Skeletal muscle tissue (tissue), 4 donors: Measurements from ENCODE around the gene ADGRV1. TPM values are rescaled to one million over a fixed set of nuclear protein-coding genes. Genes with fewer than 3 reads are reported as not detected.

Experiments
- H3K27ac ChIP-seq: one replicate; pipeline ENCODE4 v1.7.0; 2013; ENCODE audit warnings: mild to moderate bottlenecking, low read depth, low read length, inconsistent platforms
- H3K27me3 ChIP-seq, 3 donors: one replicate each; pipeline ENCODE4 v1.7.0; 2013; ENCODE audit warnings: low read length in 3 of 3; ENCODE audit not compliant: control insufficient read depth in 3 of 3, insufficient read depth in 3 of 3
- H3K36me3 ChIP-seq, 3 donors: one replicate each; pipeline ENCODE4 v1.7.0; 2013; ENCODE audit warnings: low read length in 3 of 3; ENCODE audit not compliant: control insufficient read depth in 3 of 3, insufficient read depth in 3 of 3
- H3K4me1 ChIP-seq, 3 donors: one replicate each; pipeline ENCODE4 v1.7.0; 2013; ENCODE audit warnings: low read length in 3 of 3, mild to moderate bottlenecking in 3 of 3; ENCODE audit not compliant: control insufficient read depth in 3 of 3, insufficient read depth in 3 of 3
- H3K4me3 ChIP-seq, 3 donors: one replicate each; pipeline ENCODE4 v1.7.0; 2013; ENCODE audit warnings: low read length in 3 of 3
- H3K9ac ChIP-seq, 3 donors: one replicate each; pipeline ENCODE4 v1.7.0; 2013; ENCODE audit warnings: low read length in 3 of 3, mild to moderate bottlenecking in 3 of 3, moderate library complexity in 2 of 3, low read depth in 1 of 3
- H3K9me3 ChIP-seq, 3 donors: one replicate each; pipeline ENCODE4 v1.7.0; 2013; ENCODE audit warnings: low read length in 3 of 3; ENCODE audit not compliant: control insufficient read depth in 3 of 3
- total RNA-seq: library from RNA; depleted of rRNA; stranded (reverse); fragments of >200 nt; gene quantifications from one replicate; pipeline ENCODE4 v1.2.3, GENCODE V29; 2014
- donor health status: Osteomylitis.

The ADGRV1 gene
- total RNA-seq, 1 donor from 2014 or later, result 2.6 TPM

- H3K27ac ChIP-seq, result no peak overlapping the region
- no peaks in the 10 kb centered on the region for H3K9me3 ChIP-seq
- no peaks in the 10 kb centered on the region for H3K27me3 ChIP-seq
- no peak overlapping the region for H3K9ac ChIP-seq
- H3K4me3 ChIP-seq, result no peak overlapping the region
- H3K36me3 ChIP-seq, result no peaks in the 10 kb centered on the region
- H3K4me1 ChIP-seq, result no peaks in the 10 kb centered on the region
Observed at GRCh38 chr5:90637731-90638130, 79.1 kb downstream of the ADGRV1 start.

- Histone ChIP-seq H3K9me3 (no peaks in the 10 kb centered on the region), H3K27ac (no peak overlapping the region), H3K9ac (no peak overlapping the region), H3K4me1 (no peaks in the 10 kb centered on the region), H3K4me3 (no peak overlapping the region), H3K36me3 (no peaks in the 10 kb centered on the region), H3K27me3 (no peaks in the 10 kb centered on the region)
Observed at GRCh38 chr5:90638878-90639277, 80.3 kb downstream of the ADGRV1 start.

- no peaks in the 10 kb centered on the region for H3K9me3 ChIP-seq
- no peak overlapping the region for H3K9ac ChIP-seq
- H3K4me1 ChIP-seq, result no peaks in the 10 kb centered on the region
- no peak overlapping the region for H3K4me3 ChIP-seq
- no peaks in the 10 kb centered on the region for H3K36me3 ChIP-seq
- H3K27me3 ChIP-seq, result no peaks in the 10 kb centered on the region
- no peak overlapping the region for H3K27ac ChIP-seq
Observed at GRCh38 chr5:90640484-90641059, 82.0 kb downstream of the ADGRV1 start.

- no peaks in the 10 kb centered on the region for H3K36me3 ChIP-seq
- H3K27me3 ChIP-seq, result no peaks in the 10 kb centered on the region
- no peak overlapping the region for H3K9ac ChIP-seq
- H3K9me3 ChIP-seq, result no peaks in the 10 kb centered on the region
- no peaks in the 10 kb centered on the region for H3K4me1 ChIP-seq
- H3K4me3 ChIP-seq, result no peak overlapping the region
- H3K27ac ChIP-seq, result no peak overlapping the region
Observed at GRCh38 chr5:90641528-90641927, 82.9 kb downstream of the ADGRV1 start.

- no peak overlapping the region for H3K9ac ChIP-seq
- H3K4me1 ChIP-seq, result no peaks in the 10 kb centered on the region
- H3K4me3 ChIP-seq, result no peak overlapping the region
- no peaks in the 10 kb centered on the region for H3K36me3 ChIP-seq
- no peak overlapping the region for H3K27ac ChIP-seq
- H3K9me3 ChIP-seq, result no peaks in the 10 kb centered on the region
- H3K27me3 ChIP-seq, result no peaks in the 10 kb centered on the region
Observed at GRCh38 chr5:90642706-90643229, 84.2 kb downstream of the ADGRV1 start.

- no peaks in the 10 kb centered on the region for H3K27me3 ChIP-seq
- H3K9me3 ChIP-seq, result no peaks in the 10 kb centered on the region
- H3K36me3 ChIP-seq, result no peaks in the 10 kb centered on the region
- H3K27ac ChIP-seq, result no peak overlapping the region
- H3K9ac ChIP-seq, result no peak overlapping the region
- no peak overlapping the region for H3K4me3 ChIP-seq
- H3K4me1 ChIP-seq, result no peaks in the 10 kb centered on the region
Observed at GRCh38 chr5:90644132-90644531, 85.5 kb downstream of the ADGRV1 start.

GRCh38 chr5:90645024-90645610 lies 86.5 kb downstream of the ADGRV1 start:
- Histone ChIP-seq H3K27me3 (no peaks in the 10 kb centered on the region), H3K36me3 (no peaks in the 10 kb centered on the region), H3K27ac (no peak overlapping the region), H3K4me1 (no peaks in the 10 kb centered on the region), H3K9ac (no peak overlapping the region), H3K4me3 (no peak overlapping the region), H3K9me3 (no peaks in the 10 kb centered on the region)

GRCh38 chr5:90650767-90651166 lies 92.2 kb downstream of the ADGRV1 start:
- Histone ChIP-seq H3K9ac (no peak overlapping the region), H3K4me1 (no peaks in the 10 kb centered on the region), H3K9me3 (no peaks in the 10 kb centered on the region), H3K27ac (no peak overlapping the region), H3K27me3 (no peaks in the 10 kb centered on the region), H3K4me3 (no peak overlapping the region), H3K36me3 (no peaks in the 10 kb centered on the region)

GRCh38 chr5:90654215-90654614 lies 95.6 kb downstream of the ADGRV1 start:
- Histone ChIP-seq H3K9me3 (no peaks in the 10 kb centered on the region), H3K27me3 (no peaks in the 10 kb centered on the region), H3K9ac (no peak overlapping the region), H3K27ac (no peak overlapping the region), H3K4me1 (no peaks in the 10 kb centered on the region), H3K36me3 (no peaks in the 10 kb centered on the region), H3K4me3 (no peak overlapping the region)

GRCh38 chr5:90655423-90655822 lies 96.8 kb downstream of the ADGRV1 start:
- H3K27me3 ChIP-seq, result no peaks in the 10 kb centered on the region
- no peaks in the 10 kb centered on the region for H3K36me3 ChIP-seq
- no peak overlapping the region for H3K4me3 ChIP-seq
- no peak overlapping the region for H3K9ac ChIP-seq
- H3K4me1 ChIP-seq, result no peaks in the 10 kb centered on the region
- no peaks in the 10 kb centered on the region for H3K9me3 ChIP-seq
- H3K27ac ChIP-seq, result no peak overlapping the region
